NB4 (cell line): ENCODE measurements around the gene PRCC.

Experiments used
- DNase-seq: peaks from one replicate; pipeline ENCODE4 v3.0.0; 2010; ENCODE audit warnings: low read depth
- H3K4me3 ChIP-seq: one replicate; pipeline ENCODE4 v1.5.1; 2011; ENCODE audit warnings: mild to moderate bottlenecking, low read depth, low read length, moderate library complexity
- MYC ChIP-seq: IDR thresholded peaks from 2 replicates; pipeline ENCODE4 v1.6.1; 2011; ENCODE audit warnings: low read depth, low read length
- POLR2A ChIP-seq: IDR thresholded peaks from 2 replicates; pipeline ENCODE4 v1.6.1; 2011; ENCODE audit warnings: mild to moderate bottlenecking; ENCODE audit not compliant: insufficient read length; ENCODE audit errors: extremely low read depth
- TF ChIP-seq, protein P1 (sequence below): IDR thresholded peaks from 2 replicates; pipeline ENCODE4 v1.6.1; 2011; ENCODE audit warnings: low read depth, low read length
- TF ChIP-seq, protein P2 (sequence below): IDR thresholded peaks from one replicate; pipeline ENCODE4 v1.5.1; 2012; ENCODE audit warnings: low read depth, low read length

PRCC gene

DNA sequence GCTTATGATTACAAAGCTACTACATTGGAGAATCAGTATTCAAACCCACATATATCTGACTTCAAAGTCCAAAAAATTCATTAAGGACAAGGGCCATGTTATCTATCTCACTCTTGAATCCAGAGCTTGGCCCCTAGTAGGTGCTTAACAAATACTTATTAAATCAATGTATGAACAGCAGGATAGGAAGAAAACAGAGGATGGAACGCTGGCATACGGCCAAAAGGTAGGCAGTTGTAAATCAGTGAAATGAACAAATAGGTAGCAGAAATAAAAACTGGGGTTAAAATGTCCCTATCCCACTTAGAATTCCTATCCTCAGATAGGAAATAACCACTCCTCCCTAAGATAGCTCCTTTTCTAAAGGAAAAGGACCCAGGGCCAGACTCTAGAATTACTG lies 28.4 kb upstream of the PRCC start:
- TF ChIP-seq MYC = no peak
- TF ChIP-seq, protein P1, sequence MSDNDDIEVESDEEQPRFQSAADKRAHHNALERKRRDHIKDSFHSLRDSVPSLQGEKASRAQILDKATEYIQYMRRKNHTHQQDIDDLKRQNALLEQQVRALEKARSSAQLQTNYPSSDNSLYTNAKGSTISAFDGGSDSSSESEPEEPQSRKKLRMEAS = no peak
- no peak for TF ChIP-seq POLR2A
- TF ChIP-seq, protein P2, sequence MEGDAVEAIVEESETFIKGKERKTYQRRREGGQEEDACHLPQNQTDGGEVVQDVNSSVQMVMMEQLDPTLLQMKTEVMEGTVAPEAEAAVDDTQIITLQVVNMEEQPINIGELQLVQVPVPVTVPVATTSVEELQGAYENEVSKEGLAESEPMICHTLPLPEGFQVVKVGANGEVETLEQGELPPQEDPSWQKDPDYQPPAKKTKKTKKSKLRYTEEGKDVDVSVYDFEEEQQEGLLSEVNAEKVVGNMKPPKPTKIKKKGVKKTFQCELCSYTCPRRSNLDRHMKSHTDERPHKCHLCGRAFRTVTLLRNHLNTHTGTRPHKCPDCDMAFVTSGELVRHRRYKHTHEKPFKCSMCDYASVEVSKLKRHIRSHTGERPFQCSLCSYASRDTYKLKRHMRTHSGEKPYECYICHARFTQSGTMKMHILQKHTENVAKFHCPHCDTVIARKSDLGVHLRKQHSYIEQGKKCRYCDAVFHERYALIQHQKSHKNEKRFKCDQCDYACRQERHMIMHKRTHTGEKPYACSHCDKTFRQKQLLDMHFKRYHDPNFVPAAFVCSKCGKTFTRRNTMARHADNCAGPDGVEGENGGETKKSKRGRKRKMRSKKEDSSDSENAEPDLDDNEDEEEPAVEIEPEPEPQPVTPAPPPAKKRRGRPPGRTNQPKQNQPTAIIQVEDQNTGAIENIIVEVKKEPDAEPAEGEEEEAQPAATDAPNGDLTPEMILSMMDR = no peak
- DNase-seq = no peak
- H3K4me3 ChIP-seq = no peak overlapping the region

DNA sequence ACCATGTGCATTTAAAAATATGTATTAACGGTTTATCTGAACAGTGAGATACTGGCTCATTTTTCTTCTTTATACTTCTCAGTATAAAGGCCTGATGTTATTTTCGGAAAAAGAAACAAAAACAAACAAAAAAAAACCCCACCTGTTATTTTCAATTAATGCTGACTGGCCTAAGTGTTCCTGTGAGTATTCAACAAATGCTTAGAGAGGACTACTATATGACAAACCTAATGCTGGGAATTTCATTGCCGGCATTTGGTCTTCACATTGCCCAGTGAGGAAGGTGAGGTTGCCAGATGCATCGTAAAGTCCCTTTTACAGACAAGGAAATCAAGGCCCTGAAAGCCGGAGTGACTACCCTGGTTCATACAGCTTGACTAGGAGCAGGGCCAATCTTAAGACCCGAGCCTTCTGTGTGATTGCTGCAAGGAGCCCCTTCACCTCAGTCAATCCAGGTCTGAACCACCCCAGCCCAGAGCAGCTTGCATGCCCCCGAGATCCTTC lies 27.0 kb upstream of the PRCC start:
- TF ChIP-seq, protein P1 = no peak
- TF ChIP-seq, protein P2 = no peak
- TF ChIP-seq POLR2A (no peak), MYC (no peak)
- peak overlapping the region; percentile 76 for H3K4me3 ChIP-seq
- DNase-seq = peak; percentile 56

DNA sequence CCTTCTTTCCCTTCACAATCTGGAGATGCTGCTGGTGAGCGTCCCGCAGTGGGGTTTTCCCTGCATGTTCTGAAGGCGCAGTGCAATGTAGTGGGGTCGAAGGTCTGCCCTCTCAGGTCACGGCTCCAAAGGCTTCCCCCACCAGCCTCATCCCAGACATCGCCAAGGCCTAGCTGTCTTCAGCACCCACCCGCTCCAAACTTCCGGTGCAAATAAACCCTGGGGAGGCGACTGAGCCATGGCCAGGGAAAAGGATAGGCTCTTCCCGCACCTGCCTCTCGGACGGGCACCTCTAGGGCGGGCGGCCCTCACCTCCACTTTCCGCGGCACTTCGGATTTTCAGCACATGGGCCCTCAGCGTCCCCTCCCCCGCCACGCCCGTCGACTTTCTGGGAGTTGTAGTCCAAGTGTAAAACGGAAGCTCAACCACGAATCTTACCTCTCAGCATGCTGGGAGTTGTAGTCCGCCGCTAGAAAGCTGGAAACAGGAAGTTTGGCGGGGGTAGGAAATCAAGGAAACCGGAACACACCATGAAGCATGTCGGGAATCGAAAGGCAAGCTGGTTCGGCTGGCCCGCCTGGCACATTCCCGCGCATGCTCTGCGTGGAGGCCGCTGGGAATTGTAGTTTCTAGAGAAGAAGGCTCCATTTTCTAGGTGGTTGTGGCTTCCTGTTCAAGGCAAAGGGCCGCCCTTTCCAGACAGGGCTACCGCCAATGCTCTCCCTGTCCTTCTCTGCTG lies 26.4 kb upstream of the PRCC start, which contains the start of gene MRPL24:
MRPL24 (minus strand) TSS at position 348 of the 740 bp plus-strand sequence. CDS start 2,384 bp downstream, outside the sequence.
- TF ChIP-seq, protein P2 = no peak
- TF ChIP-seq, protein P1 = peak; percentile 96
- TF ChIP-seq POLR2A (peak; percentile 69), MYC (peak; percentile 100)
- peak within 1 kb of the TSS; percentile 76 for H3K4me3 ChIP-seq
- peak; percentile 99 for DNase-seq

DNA sequence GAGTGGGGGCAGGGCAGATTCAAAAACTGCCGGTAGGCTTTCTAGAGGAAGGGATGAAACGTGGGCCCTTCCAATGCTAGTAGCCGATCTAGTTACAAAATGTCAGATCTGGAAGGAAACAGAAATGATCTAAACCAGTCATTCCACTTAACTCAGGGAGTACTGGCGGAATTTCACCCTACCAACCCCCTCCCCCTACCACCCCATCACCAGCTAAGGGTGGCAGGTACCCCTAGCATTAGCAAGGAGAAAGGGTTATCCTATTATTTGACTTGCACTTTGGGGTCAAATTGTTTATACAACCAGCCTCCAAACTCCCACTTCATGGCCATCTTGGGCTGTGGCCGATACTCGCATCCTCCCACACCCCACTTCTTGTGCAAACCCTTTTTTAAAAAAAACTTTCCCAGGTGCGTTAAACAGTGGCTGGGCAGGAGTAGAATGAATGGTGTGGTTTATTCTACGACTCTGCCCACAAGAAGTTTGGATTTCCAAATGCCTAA lies 25.8 kb upstream of the PRCC start:
- TF ChIP-seq MYC (no peak), POLR2A (no peak)
- TF ChIP-seq, protein P1 = no peak
- TF ChIP-seq, protein P2 = no peak
- no peak for DNase-seq
- peak overlapping the region; percentile 36 for H3K4me3 ChIP-seq

DNA sequence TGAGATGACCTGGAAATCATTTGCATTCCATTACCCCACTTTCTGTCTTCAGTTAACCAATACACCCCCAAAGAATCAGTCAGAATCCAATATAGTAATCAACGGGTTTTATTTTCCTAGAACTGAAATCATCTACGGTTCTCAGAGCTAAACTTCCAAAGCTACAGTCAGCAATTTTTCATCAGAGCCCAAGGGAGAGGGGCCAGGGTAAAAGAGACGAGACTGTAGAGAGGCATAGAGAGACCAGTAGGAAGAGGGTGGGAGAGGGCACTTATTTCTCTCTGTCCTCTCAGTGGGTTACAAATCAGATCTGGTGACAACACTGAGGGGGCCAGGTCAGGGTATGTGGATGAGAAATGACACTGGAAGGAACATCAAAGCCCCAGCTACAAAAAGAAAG lies 25.3 kb upstream of the PRCC start:
- no peak overlapping the region for H3K4me3 ChIP-seq
- no peak for TF ChIP-seq MYC
- TF ChIP-seq, protein P2 = no peak

More for the DNA sequence above, 25.3 kb upstream of the PRCC start:
- DNase-seq = no peak
